MM.1S (cell line): ENCODE results near the gene KRAS.

ENCODE experiments used
- DNase-seq: peaks from one replicate; pipeline ENCODE4 v3.0.0-alpha.2; 2015
- H2AFZ ChIP-seq: fragments of 300-600 bp; sonication (generic); 2 replicates; pipeline ENCODE4 v1.6.0; 2016; ENCODE audit warnings: antibody characterized with exemption, low read length
- H3F3A ChIP-seq: fragments of 300-600 bp; sonication (generic); 2 replicates; pipeline ENCODE4 v1.6.1; 2016; ENCODE audit warnings: mild to moderate bottlenecking, antibody characterized with exemption, low read length, moderate library complexity, mixed read lengths; ENCODE audit not compliant: insufficient read depth
- H3K27ac ChIP-seq: fragments of 300-600 bp; sonication (generic); 2 replicates; pipeline ENCODE4 v1.5.1; 2016; ENCODE audit warnings: mild to moderate bottlenecking, low read length
- H3K27me3 ChIP-seq: fragments of 300-600 bp; sonication (generic); replicated peaks from 2 replicates; pipeline ENCODE4 v1.6.0; 2016; ENCODE audit warnings: low read length; ENCODE audit not compliant: insufficient read depth
- H3K36me3 ChIP-seq: fragments of 300-600 bp; sonication (generic); replicated peaks from 2 replicates; pipeline ENCODE4 v1.6.1; 2016; ENCODE audit warnings: mild to moderate bottlenecking, low read length, mixed read lengths; ENCODE audit not compliant: insufficient read depth
- H3K4me1 ChIP-seq: fragments of 300-600 bp; sonication (generic); 2 replicates; pipeline ENCODE4 v1.6.1; 2016; ENCODE audit warnings: low read length, mixed read lengths
- H3K4me2 ChIP-seq: fragments of 300-600 bp; sonication (generic); 2 replicates; pipeline ENCODE4 v1.6.0; 2016; ENCODE audit warnings: low read depth, low read length
- H3K4me3 ChIP-seq: fragments of 300-600 bp; sonication (generic); 2 replicates; pipeline ENCODE4 v1.5.1; 2016; ENCODE audit warnings: low read length, mixed read lengths
- H3K79me2 ChIP-seq: fragments of 300-600 bp; sonication (generic); 2 replicates; pipeline ENCODE4 v1.6.1; 2016; ENCODE audit warnings: mixed run types, low read length, mixed read lengths
- H3K9ac ChIP-seq: fragments of 300-600 bp; sonication (generic); 2 replicates; pipeline ENCODE4 v1.6.1; 2016; ENCODE audit warnings: low read length, mixed read lengths
- H3K9me2 ChIP-seq: fragments of 300-600 bp; sonication (generic); replicated peaks from 2 replicates; pipeline ENCODE4 v1.6.1; 2016; ENCODE audit warnings: mild to moderate bottlenecking, low read length, mixed read lengths; ENCODE audit not compliant: insufficient read depth
- H3K9me3 ChIP-seq: fragments of 300-600 bp; sonication (generic); replicated peaks from 2 replicates; pipeline ENCODE4 v1.6.1; 2016; ENCODE audit warnings: mild to moderate bottlenecking, low read length, mixed read lengths; ENCODE audit not compliant: insufficient read depth
- H4K20me1 ChIP-seq: fragments of 300-600 bp; sonication (generic); 2 replicates; pipeline ENCODE4 v1.6.1; 2016; ENCODE audit warnings: mild to moderate bottlenecking, low read length, moderate library complexity, mixed read lengths; ENCODE audit not compliant: insufficient read depth
- CTCF ChIP-seq: fragments of 300-600 bp; sonication (generic); IDR thresholded peaks from 2 replicates; pipeline ENCODE4 v1.5.1; 2016; ENCODE audit warnings: antibody characterized with exemption, low read length, mixed read lengths
- EZH2 ChIP-seq: fragments of 300-600 bp; sonication (generic); optimal IDR thresholded peaks from 2 replicates; pipeline ENCODE3; 2017; ENCODE audit warnings: low read depth, mild to moderate bottlenecking, antibody characterized with exemption, low read length, mixed read lengths
- EZH2phosphoT487 ChIP-seq: fragments of 300-600 bp; sonication (generic); IDR thresholded peaks from 2 replicates; pipeline ENCODE4 v1.6.1; 2018; ENCODE audit warnings: antibody characterized with exemption, low read length

KRAS gene

GRCh38 chr12:25195056-25195971 is 55.4 kb downstream of the KRAS start, which contains the start of the genes DNAI7 and ETFRF1:
Gene DNAI7 (minus strand): TSS chr12:25195160. CDS start chr12:25195078, 82 bp downstream.
Gene ETFRF1 (plus strand): TSS chr12:25195237. CDS start chr12:25203957, 8,720 bp downstream.
- Histone ChIP-seq H4K20me1 (no peaks in the 10 kb centered on the region), H3K9ac (peak within 1 kb of the TSS; percentile 88), H3K27me3 (no peaks in the 10 kb centered on the region), H3K4me3 (peak within 1 kb of the TSS; percentile 86), H3K4me1 (peaks cover 11% of the 10 kb centered on the region), H3K4me2 (peak within 1 kb of the TSS; percentile 86), H3K79me2 (peaks cover 9% of the 10 kb centered on the region), H3K36me3 (no peaks in the 10 kb centered on the region; the same call in 1 of the 2 replicates), H3F3A (peaks cover 12% of the 10 kb centered on the region), H3K9me3 (no peaks in the 10 kb centered on the region), H3K27ac (peak within 1 kb of the TSS; percentile 86), H3K9me2 (no peaks in the 10 kb centered on the region), H2AFZ (peak within 1 kb of the TSS; percentile 82)
- DNase-seq: peak; percentile 97
- no peak for TF ChIP-seq EZH2
- no peak for TF ChIP-seq EZH2phosphoT487
- no peak for TF ChIP-seq CTCF

GRCh38 chr12:25194722-25195055 is 56.0 kb downstream of the KRAS start:
- H3K4me3 ChIP-seq: peak overlapping the region; percentile 86
- peak overlapping the region; percentile 86; the same call in 1 of the 2 replicates for H3K27ac ChIP-seq
- H3K36me3 ChIP-seq: no peaks in the 10 kb centered on the region; the same call in 1 of the 2 replicates
- H3K4me2 ChIP-seq: peak overlapping the region; percentile 86
- no peak for TF ChIP-seq CTCF
- no peak for TF ChIP-seq EZH2
- TF ChIP-seq EZH2phosphoT487: no peak
- H2AFZ ChIP-seq: peak overlapping the region; percentile 59
- DNase-seq: no peak
- peaks cover 11% of the 10 kb centered on the region for H3K4me1 ChIP-seq
- H3K9me3 ChIP-seq: no peaks in the 10 kb centered on the region
- H3K9ac ChIP-seq: peak overlapping the region; percentile 88
- H3K9me2 ChIP-seq: no peaks in the 10 kb centered on the region
- H4K20me1 ChIP-seq: no peaks in the 10 kb centered on the region
- H3K79me2 ChIP-seq: peaks cover 9% of the 10 kb centered on the region
- H3F3A ChIP-seq: peaks cover 12% of the 10 kb centered on the region
- H3K27me3 ChIP-seq: no peaks in the 10 kb centered on the region

GRCh38 chr12:25194214-25194613 is 56.5 kb downstream of the KRAS start:
- Histone ChIP-seq H3K9me3 (no peaks in the 10 kb centered on the region), H3K4me3 (peak overlapping the region; percentile 86; the same call in 1 of the 2 replicates), H3K9me2 (no peaks in the 10 kb centered on the region), H3K27me3 (no peaks in the 10 kb centered on the region), H3K9ac (peak overlapping the region; percentile 88; the same call in 1 of the 2 replicates), H3K36me3 (no peaks in the 10 kb centered on the region; the same call in 1 of the 2 replicates), H3F3A (peaks cover 12% of the 10 kb centered on the region), H4K20me1 (no peaks in the 10 kb centered on the region), H3K27ac (peak overlapping the region; percentile 86; the same call in 1 of the 2 replicates), H3K4me2 (peak overlapping the region; percentile 86), H2AFZ (no peak overlapping the region), H3K79me2 (peaks cover 9% of the 10 kb centered on the region), H3K4me1 (peaks cover 11% of the 10 kb centered on the region)
- no peak for DNase-seq
- TF ChIP-seq EZH2: no peak
- no peak for TF ChIP-seq CTCF
